AG10803 (cell line): ENCODE results near the gene B3GNT9.
A peak's percentile ranks its signal among the peaks of the same experiment; 100 is the strongest.

Source experiments
- DNase-seq: peaks from one replicate; pipeline ENCODE4 v3.0.0; 2010; ENCODE audit warnings: low read depth
- H3K4me3 ChIP-seq: 2 replicates; pipeline ENCODE4 v1.5.1; 2011; ENCODE audit warnings: mild to moderate bottlenecking, low read length, control low read depth
- TF ChIP-seq, protein P1 (sequence below): conservative IDR thresholded peaks from 2 replicates; pipeline ENCODE4 v1.5.1; 2011; ENCODE audit warnings: mild to moderate bottlenecking, low read length, control low read depth, inconsistent platforms

B3GNT9 gene

DNA sequence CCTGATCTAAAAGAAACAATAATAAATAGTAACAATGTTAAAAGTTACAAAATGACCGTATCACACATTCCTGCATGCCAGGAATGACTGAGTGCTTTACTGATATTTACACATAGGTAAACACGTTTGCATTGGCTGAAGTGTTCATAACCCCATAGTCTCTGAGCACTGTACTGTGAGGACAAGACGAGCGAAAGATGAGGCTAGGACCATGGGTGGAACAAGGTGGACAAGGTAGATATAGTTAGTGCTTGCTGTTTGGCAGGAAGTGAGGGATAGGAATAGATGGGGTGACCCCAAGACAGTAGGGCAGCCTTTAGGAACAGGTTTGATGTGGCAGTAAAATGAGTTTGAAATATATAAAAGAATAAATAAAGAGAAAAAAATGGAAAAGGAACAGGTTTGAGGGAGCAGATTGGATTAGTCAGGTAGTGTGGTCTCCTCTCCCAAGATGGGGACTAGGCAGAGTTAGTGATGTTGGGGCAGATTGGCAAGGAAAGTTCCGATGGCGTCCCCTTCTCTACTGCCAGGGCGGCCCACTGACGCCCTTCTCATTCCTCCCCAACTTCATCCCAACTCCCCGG lies 40.7 kb upstream of the B3GNT9 start:
- peak overlapping the region; percentile 51 for H3K4me3 ChIP-seq
- TF ChIP-seq, protein P1, sequence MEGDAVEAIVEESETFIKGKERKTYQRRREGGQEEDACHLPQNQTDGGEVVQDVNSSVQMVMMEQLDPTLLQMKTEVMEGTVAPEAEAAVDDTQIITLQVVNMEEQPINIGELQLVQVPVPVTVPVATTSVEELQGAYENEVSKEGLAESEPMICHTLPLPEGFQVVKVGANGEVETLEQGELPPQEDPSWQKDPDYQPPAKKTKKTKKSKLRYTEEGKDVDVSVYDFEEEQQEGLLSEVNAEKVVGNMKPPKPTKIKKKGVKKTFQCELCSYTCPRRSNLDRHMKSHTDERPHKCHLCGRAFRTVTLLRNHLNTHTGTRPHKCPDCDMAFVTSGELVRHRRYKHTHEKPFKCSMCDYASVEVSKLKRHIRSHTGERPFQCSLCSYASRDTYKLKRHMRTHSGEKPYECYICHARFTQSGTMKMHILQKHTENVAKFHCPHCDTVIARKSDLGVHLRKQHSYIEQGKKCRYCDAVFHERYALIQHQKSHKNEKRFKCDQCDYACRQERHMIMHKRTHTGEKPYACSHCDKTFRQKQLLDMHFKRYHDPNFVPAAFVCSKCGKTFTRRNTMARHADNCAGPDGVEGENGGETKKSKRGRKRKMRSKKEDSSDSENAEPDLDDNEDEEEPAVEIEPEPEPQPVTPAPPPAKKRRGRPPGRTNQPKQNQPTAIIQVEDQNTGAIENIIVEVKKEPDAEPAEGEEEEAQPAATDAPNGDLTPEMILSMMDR = no peak
- DNase-seq = no peak

DNA sequence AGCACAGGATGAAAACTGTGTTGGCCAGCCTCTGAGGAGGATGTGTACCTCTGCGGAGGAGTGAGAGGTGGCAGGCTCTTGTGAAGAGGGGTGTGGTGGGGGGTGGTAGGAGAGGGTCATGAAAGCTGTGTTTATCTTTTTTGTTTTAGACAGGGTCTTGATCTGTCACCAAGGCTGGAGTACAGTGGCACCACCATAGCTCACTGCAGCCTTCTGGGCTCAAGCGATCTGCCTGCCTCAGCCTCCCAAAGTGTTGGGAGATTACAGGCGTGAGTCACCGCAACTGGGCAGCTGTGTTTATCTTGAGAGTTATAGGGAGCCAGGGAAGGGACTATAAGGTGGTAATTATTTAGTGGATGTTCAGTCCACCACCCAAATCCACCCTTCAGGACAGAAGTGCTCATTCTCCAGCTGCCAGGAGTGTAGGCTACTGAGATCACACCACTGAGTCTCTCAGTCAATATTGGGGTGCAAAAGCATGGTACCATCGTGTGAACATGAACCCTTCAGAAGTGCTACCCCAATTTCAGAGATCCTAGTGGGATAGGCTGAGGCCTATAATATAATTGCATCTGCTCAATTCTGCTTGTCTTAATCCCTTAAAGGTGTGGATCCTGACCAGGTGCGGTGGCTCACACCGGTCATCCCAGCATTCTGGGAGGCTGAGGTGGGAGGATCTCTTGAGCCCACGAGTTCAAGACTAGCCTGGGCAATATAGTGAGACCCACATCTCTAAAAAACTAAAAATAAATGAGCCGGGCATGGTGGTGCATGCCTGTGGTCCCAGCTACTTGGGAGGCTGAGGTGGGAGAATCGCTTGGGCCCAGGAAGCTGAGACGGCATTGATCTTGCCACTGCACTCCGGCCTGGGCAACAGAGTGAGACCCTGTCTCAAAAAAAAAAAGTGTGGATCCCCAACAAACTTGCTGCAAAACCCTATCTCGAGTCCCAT lies 39.9 kb upstream of the B3GNT9 start:
- no peak overlapping the region for H3K4me3 ChIP-seq
- TF ChIP-seq, protein P1 = no peak

GRCh38 chr16:67190041-67190440 lies 39.2 kb upstream of the B3GNT9 start, which contains the start of gene EXOC3L1:
Gene EXOC3L1 (minus strand): TSS chr16:67190136. CDS start chr16:67189676, 460 bp downstream.
- TF ChIP-seq, protein P1 = no peak
- H3K4me3 ChIP-seq = no peak within 1 kb of the TSS
- DNase-seq = no peak

More for the DNA sequence above, 39.9 kb upstream of the B3GNT9 start:
- DNase-seq = no peak

DNA sequence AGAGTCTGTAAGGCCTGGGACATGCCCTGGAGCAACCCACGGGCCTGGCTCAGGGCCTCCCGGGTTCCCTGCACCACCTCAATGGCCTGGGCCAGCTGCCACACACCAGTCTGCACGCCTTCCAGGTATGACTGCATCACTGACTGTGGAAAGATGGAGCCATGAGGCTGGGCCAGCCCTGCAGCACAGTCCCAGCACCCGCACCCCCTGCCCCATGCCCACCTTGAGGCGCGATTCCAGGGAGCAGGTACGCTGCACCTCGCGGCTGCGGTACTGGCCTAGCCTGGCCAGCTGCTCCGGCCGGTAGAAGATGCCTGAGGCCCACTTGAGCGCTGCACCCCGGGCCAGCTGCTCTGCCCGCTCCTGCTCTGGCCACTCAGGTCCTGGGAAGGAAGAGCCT lies 38.0 kb upstream of the B3GNT9 start:
- H3K4me3 ChIP-seq = no peak overlapping the region

DNA sequence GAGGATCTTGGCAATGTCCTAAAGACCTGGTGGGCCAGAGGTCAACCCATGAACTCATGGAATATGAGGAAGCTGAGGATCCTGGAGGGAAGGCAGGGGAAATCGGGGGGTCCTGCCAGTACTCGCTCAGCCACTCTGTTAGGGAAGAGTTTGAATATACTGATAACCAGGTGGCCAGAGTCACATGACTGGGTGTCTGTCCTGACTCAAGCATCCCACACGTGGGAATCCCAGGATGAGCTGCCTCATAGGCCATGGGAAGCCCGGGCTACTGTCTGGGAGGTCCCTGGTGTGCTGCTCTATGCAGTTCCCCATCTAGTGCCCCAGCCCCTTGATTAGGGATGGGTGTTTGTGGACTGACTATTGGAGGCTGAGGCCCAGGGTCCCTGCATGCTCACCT lies 37.5 kb upstream of the B3GNT9 start:
- TF ChIP-seq, protein P1 = no peak
- no peak for DNase-seq

More for the DNA sequence above, 38.0 kb upstream of the B3GNT9 start:
- TF ChIP-seq, protein P1 = no peak
- no peak for DNase-seq

GRCh38 chr16:67187175-67187890 lies 36.5 kb upstream of the B3GNT9 start:
- DNase-seq = no peak
- TF ChIP-seq, protein P1 = no peak
- H3K4me3 ChIP-seq = no peak overlapping the region

More for the DNA sequence above, 37.5 kb upstream of the B3GNT9 start:
- no peak overlapping the region for H3K4me3 ChIP-seq
